SK-N-SH (cell line): ENCODE data around the gene KCNA1. TPM values are rescaled to one million over a fixed set of nuclear protein-coding genes. Genes with fewer than 3 reads are reported as not detected.
A peak's percentile ranks its signal among the peaks of the same experiment; 100 is the strongest.

Experiments used
- CTCF ChIA-PET: fragments of 300-600, 350-600 bp; formaldehyde crosslinking; extraction: SDS; loops from one replicate; lab custom pipeline; 2021; lab: Yijun Ruan, JAX
- POLR2A ChIA-PET: fragments of 350-600 bp; sonication (Branson Sonifier 250); formaldehyde crosslinking; extraction: SDS; loops from one replicate; lab custom pipeline; 2020; ENCODE audit warnings: antibody characterized with exemption, inconsistent platforms; lab: Yijun Ruan, JAX
- DNase-seq: peaks from one replicate; pipeline ENCODE4 v3.0.0; 2012
- H2AFZ ChIP-seq: fragments of 200-600 bp; sonication (generic); 2 replicates; pipeline ENCODE4 v1.8.1; 2016; ENCODE audit warnings: antibody characterized with exemption, mild to moderate bottlenecking, low read depth
- H3F3A ChIP-seq: fragments of 200-600 bp; sonication (generic); replicated peaks from 2 replicates; pipeline ENCODE3; 2016; ENCODE audit warnings: antibody characterized with exemption, mild to moderate bottlenecking; ENCODE audit not compliant: insufficient read depth
- H3K27ac ChIP-seq, 2 experiments: fragments of 200-500 bp in 1 of 2; fragments of 200-600 bp in 1 of 2; sonication (Bioruptor generic) in 1 of 2; sonication (generic), shearing (Covaris generic) in 1 of 2; 2 replicates each; pipeline versions ENCODE4 v1.5.1 to v1.6.1; 2014 to 2016; ENCODE audit warnings: low read depth in 2 of 2, inconsistent platforms in 1 of 2, low read length in 1 of 2, mild to moderate bottlenecking in 1 of 2, mixed read lengths in 1 of 2
- H3K27me3 ChIP-seq: fragments of 200-600 bp; sonication (generic), shearing (Covaris generic); 2 replicates; pipeline ENCODE4 v1.6.1; 2016; ENCODE audit warnings: mixed run types; ENCODE audit not compliant: insufficient read depth
- H3K36me3 ChIP-seq, 2 experiments: fragments of 200-500 bp in 1 of 2; fragments of 200-600 bp in 1 of 2; sonication (Bioruptor generic) in 1 of 2; sonication (generic) in 1 of 2; replicated peaks in 1 of 2; 2 replicates each; pipeline versions ENCODE3 to v1.5.1; 2014 to 2016; ENCODE audit warnings: low read length in 1 of 2, mild to moderate bottlenecking in 1 of 2; ENCODE audit not compliant: insufficient read depth in 2 of 2, control insufficient read depth in 1 of 2
- H3K4me1 ChIP-seq, 2 experiments: fragments of 200-500 bp in 1 of 2; fragments of 200-600 bp in 1 of 2; sonication (Bioruptor generic) in 1 of 2; sonication (generic), shearing (Covaris generic) in 1 of 2; 2 replicates each; pipeline versions ENCODE4 v1.5.1 to v1.6.1; 2014 to 2016; ENCODE audit warnings: low read depth in 1 of 2, low read length in 1 of 2, mixed run types in 1 of 2; ENCODE audit not compliant: insufficient read depth in 2 of 2, control insufficient read depth in 1 of 2
- H3K4me2 ChIP-seq: fragments of 200-600 bp; sonication (generic), shearing (Covaris generic); 2 replicates; pipeline ENCODE4 v1.6.1; 2017; ENCODE audit warnings: mixed run types
- H3K4me3 ChIP-seq, 2 experiments: fragments of 200-500 bp in 1 of 2; fragments of 200-600 bp in 1 of 2; sonication (Bioruptor generic) in 1 of 2; sonication (generic), shearing (Covaris generic) in 1 of 2; 2 replicates each; pipeline versions ENCODE4 v1.5.1 to v1.8.1; 2014 to 2016; ENCODE audit warnings: low read depth in 2 of 2, inconsistent platforms in 1 of 2, low read length in 1 of 2, mild to moderate bottlenecking in 1 of 2, mixed read lengths in 1 of 2, moderate library complexity in 1 of 2
- H3K79me2 ChIP-seq: fragments of 200-600 bp; sonication (generic); 2 replicates; pipeline ENCODE4 v1.8.1; 2017; ENCODE audit warnings: mild to moderate bottlenecking; ENCODE audit not compliant: insufficient read depth
- H3K9ac ChIP-seq: fragments of 200-600 bp; sonication (generic); 2 replicates; pipeline ENCODE4 v1.6.1; 2017; ENCODE audit warnings: mixed run types
- H3K9me2 ChIP-seq: fragments of 200-600 bp; sonication (generic); 2 replicates; pipeline ENCODE4 v1.6.1; 2017; ENCODE audit warnings: mixed run types
- H3K9me3 ChIP-seq: fragments of 200-600 bp; sonication (generic); 2 replicates; pipeline ENCODE4 v1.6.1; 2017; ENCODE audit warnings: mixed run types, mild to moderate bottlenecking, moderate library complexity
- H4K20me1 ChIP-seq: fragments of 200-600 bp; sonication (generic); 2 replicates; pipeline ENCODE4 v1.6.1; 2017; ENCODE audit warnings: mild to moderate bottlenecking, mixed run types; ENCODE audit not compliant: insufficient read depth
- ELF1 ChIP-seq: IDR thresholded peaks from 2 replicates; pipeline ENCODE4 v1.4.0; 2012
- EP300 ChIP-seq, 2 experiments: IDR thresholded peaks; 2 replicates each; pipeline versions ENCODE4 v1.4.0 to v1.6.1; 2012; ENCODE audit warnings: borderline replicate concordance in 1 of 2, low read depth in 1 of 2, low read length in 1 of 2
- FOSL2 ChIP-seq: IDR thresholded peaks from 2 replicates; pipeline ENCODE4 v1.4.0; 2012; ENCODE audit warnings: low read depth, mild to moderate bottlenecking, moderate library complexity, borderline replicate concordance
- FOXJ3 ChIP-seq: sonication (generic); formaldehyde crosslinking; IDR thresholded peaks from 2 replicates; pipeline ENCODE4 v1.5.1; 2020; ENCODE audit warnings: mild to moderate bottlenecking, missing genetic modification reagents
- GABPA ChIP-seq: IDR thresholded peaks from 2 replicates; pipeline ENCODE4 v1.4.0; 2012; ENCODE audit warnings: low read depth, mild to moderate bottlenecking
- JUND ChIP-seq: IDR thresholded peaks from 2 replicates; pipeline ENCODE4 v1.4.0; 2012
- MEF2A ChIP-seq: IDR thresholded peaks from 2 replicates; pipeline ENCODE4 v1.4.0; 2012; ENCODE audit warnings: low read depth, borderline replicate concordance
- NFIC ChIP-seq: IDR thresholded peaks from 2 replicates; pipeline ENCODE4 v1.4.0; 2012; ENCODE audit warnings: borderline replicate concordance
- NRF1 ChIP-seq: IDR thresholded peaks from 2 replicates; pipeline ENCODE4 v1.6.1; 2012; ENCODE audit warnings: low read depth, mild to moderate bottlenecking, low read length
- POLR2AphosphoS5 ChIP-seq: IDR thresholded peaks from 2 replicates; pipeline ENCODE4 v1.6.1; 2012; ENCODE audit warnings: low read depth, low read length
- RCOR1 ChIP-seq: fragments of 150-350 bp; IDR thresholded peaks from 2 replicates; pipeline ENCODE4 v1.6.1; 2017; ENCODE audit warnings: antibody characterized with exemption, low read length
- SMC3 ChIP-seq: IDR thresholded peaks from 2 replicates; pipeline ENCODE4 v1.6.1; 2012; ENCODE audit warnings: low read depth, low read length, improper control_type of control experiment
- TAF1 ChIP-seq: IDR thresholded peaks from 2 replicates; pipeline ENCODE4 v1.6.1; 2012; ENCODE audit warnings: low read depth, mild to moderate bottlenecking, low read length, moderate library complexity, borderline replicate concordance
- TCF12 ChIP-seq: IDR thresholded peaks from 2 replicates; pipeline ENCODE4 v1.4.0; 2012
- TEAD4 ChIP-seq: IDR thresholded peaks from 2 replicates; pipeline ENCODE4 v1.4.0; 2012; ENCODE audit warnings: mild to moderate bottlenecking, borderline replicate concordance; ENCODE audit not compliant: insufficient read depth
- YY1 ChIP-seq: IDR thresholded peaks from 2 replicates; pipeline ENCODE4 v1.4.0; 2012; ENCODE audit warnings: low read depth, mild to moderate bottlenecking
- WGBS: methylation state at CpG from one replicate; pipeline ENCODE4 v1.1.6; 2017; ENCODE audit warnings: low lambda C conversion rate; 5-methylcytosine and 5-hydroxymethylcytosine counted together
- polyA plus RNA-seq, 3 experiments: library from polyadenylated mRNA; depleted of rRNA; stranded (reverse); fragments of >200 nt; gene quantifications; 2 replicates each; pipeline ENCODE4 v1.2.3, GENCODE V29; 2012
- TF ChIP-seq, protein P1 (sequence below): fragments of 150-350 bp; IDR thresholded peaks from 2 replicates; pipeline ENCODE4 v1.6.1; 2017; ENCODE audit warnings: antibody characterized with exemption, low read length, low read depth, borderline replicate concordance
- TF ChIP-seq, protein P2 (sequence below): IDR thresholded peaks from 2 replicates; pipeline ENCODE4 v1.4.0; 2012; ENCODE audit warnings: low read depth
- TF ChIP-seq, protein P3 (sequence below): fragments of 150-350 bp; IDR thresholded peaks from 2 replicates; pipeline ENCODE4 v1.6.1; 2016; ENCODE audit warnings: mild to moderate bottlenecking, low read depth, low read length
- TF ChIP-seq, protein P4 (sequence below): IDR thresholded peaks from 2 replicates; pipeline ENCODE4; 2012

KCNA1 gene
- polyA plus RNA-seq, 1 of the 3 experiments (the other 2 are of a cell fraction), result not detected

GRCh38 chr12:4954621-4955354 lies 45.1 kb downstream of the KCNA1 start:
- no peaks in the 10 kb centered on the region for H3K9me3 ChIP-seq
- DNase-seq, result no peak
- H3K4me3 ChIP-seq, result no peak overlapping the region
- no peak overlapping the region for H3K4me2 ChIP-seq
- peaks cover 26% of the 10 kb centered on the region for H3F3A ChIP-seq
- H4K20me1 ChIP-seq, result no peaks in the 10 kb centered on the region
- CTCF ChIA-PET, result no interaction called here
- H3K27me3 ChIP-seq, result peaks cover 21% of the 10 kb centered on the region; the same call in 1 of the 2 replicates
- POLR2A ChIA-PET, result no interaction called here
- no peaks in the 10 kb centered on the region for H3K9me2 ChIP-seq
- no peaks in the 10 kb centered on the region for H3K36me3 ChIP-seq
- no peaks in the 10 kb centered on the region for H3K79me2 ChIP-seq
- H2AFZ ChIP-seq, result no peak overlapping the region
- no peak overlapping the region for H3K9ac ChIP-seq
- H3K27ac ChIP-seq, result peak overlapping the region in 1 of 2 experiments; percentile 86; a peak in 1 of 4 replicates
- no peak for TF ChIP-seq EP300 (IDR thresholded peaks at IDR 0.05; ENCODE audit: borderline replicate concordance in 1 of 2, low read depth in 1 of 2, low read length in 1 of 2)
- no peak for TF ChIP-seq NRF1
- no peak for TF ChIP-seq YY1
- no peak for TF ChIP-seq MEF2A
- no peak for TF ChIP-seq POLR2AphosphoS5
- no peak for TF ChIP-seq GABPA
- TF ChIP-seq, protein P1, sequence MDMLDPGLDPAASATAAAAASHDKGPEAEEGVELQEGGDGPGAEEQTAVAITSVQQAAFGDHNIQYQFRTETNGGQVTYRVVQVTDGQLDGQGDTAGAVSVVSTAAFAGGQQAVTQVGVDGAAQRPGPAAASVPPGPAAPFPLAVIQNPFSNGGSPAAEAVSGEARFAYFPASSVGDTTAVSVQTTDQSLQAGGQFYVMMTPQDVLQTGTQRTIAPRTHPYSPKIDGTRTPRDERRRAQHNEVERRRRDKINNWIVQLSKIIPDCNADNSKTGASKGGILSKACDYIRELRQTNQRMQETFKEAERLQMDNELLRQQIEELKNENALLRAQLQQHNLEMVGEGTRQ, result no peak
- TF ChIP-seq NFIC, result no peak
- TF ChIP-seq, protein P2, sequence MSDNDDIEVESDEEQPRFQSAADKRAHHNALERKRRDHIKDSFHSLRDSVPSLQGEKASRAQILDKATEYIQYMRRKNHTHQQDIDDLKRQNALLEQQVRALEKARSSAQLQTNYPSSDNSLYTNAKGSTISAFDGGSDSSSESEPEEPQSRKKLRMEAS, result no peak
- TF ChIP-seq, protein P3, sequence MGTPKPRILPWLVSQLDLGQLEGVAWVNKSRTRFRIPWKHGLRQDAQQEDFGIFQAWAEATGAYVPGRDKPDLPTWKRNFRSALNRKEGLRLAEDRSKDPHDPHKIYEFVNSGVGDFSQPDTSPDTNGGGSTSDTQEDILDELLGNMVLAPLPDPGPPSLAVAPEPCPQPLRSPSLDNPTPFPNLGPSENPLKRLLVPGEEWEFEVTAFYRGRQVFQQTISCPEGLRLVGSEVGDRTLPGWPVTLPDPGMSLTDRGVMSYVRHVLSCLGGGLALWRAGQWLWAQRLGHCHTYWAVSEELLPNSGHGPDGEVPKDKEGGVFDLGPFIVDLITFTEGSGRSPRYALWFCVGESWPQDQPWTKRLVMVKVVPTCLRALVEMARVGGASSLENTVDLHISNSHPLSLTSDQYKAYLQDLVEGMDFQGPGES, result no peak
- TF ChIP-seq TAF1, result no peak
- TF ChIP-seq, protein P4, sequence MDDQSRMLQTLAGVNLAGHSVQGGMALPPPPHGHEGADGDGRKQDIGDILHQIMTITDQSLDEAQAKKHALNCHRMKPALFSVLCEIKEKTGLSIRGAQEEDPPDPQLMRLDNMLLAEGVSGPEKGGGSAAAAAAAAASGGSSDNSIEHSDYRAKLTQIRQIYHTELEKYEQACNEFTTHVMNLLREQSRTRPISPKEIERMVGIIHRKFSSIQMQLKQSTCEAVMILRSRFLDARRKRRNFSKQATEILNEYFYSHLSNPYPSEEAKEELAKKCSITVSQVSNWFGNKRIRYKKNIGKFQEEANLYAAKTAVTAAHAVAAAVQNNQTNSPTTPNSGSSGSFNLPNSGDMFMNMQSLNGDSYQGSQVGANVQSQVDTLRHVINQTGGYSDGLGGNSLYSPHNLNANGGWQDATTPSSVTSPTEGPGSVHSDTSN, result no peak
- peaks cover 2 to 18% of the 10 kb centered on the region in 2 experiments; a peak in 3 of 4 replicates for H3K4me1 ChIP-seq
- WGBS, result 28% methylated on average over 10 of the region's 10 CpGs

- H3K9ac ChIP-seq, result no peak overlapping the region
- no peaks in the 10 kb centered on the region for H3K36me3 ChIP-seq
- peak overlapping the region; percentile 32; the same call in 1 of the 2 replicates for H3K4me2 ChIP-seq
- no peak overlapping the region for H2AFZ ChIP-seq
- H4K20me1 ChIP-seq, result no peaks in the 10 kb centered on the region
- peaks cover 2 to 18% of the 10 kb centered on the region in 2 experiments; a peak in 3 of 4 replicates for H3K4me1 ChIP-seq
- no peaks in the 10 kb centered on the region for H3K9me3 ChIP-seq
- no peak for DNase-seq
- H3K4me3 ChIP-seq, result no peak overlapping the region
- H3F3A ChIP-seq, result peaks cover 30% of the 10 kb centered on the region
- H3K27me3 ChIP-seq, result peaks cover 11% of the 10 kb centered on the region; the same call in 1 of the 2 replicates
- no peaks in the 10 kb centered on the region for H3K79me2 ChIP-seq
- POLR2A ChIA-PET, result no interaction called here
- CTCF ChIA-PET, result interaction anchor here (1.9 kb wide), 1 partner anchor 46 kb away, joined by 3 read pairs; no protein-coding TSS in a partner anchor
- peak; percentile 26 to 73; a peak in 2 of 4 replicates for TF ChIP-seq EP300 (IDR thresholded peaks at IDR 0.05; ENCODE audit: borderline replicate concordance in 1 of 2, low read depth in 1 of 2, low read length in 1 of 2)
- no peak for TF ChIP-seq SMC3
- TF ChIP-seq, protein P4, result peak; percentile 76
- no peak for TF ChIP-seq RCOR1
- TF ChIP-seq TEAD4, result peak; percentile 50; the same call in 1 of the 2 replicates
- TF ChIP-seq FOSL2, result peak; percentile 86
- no peak for TF ChIP-seq ELF1
- TF ChIP-seq JUND, result peak; percentile 89
- TF ChIP-seq POLR2AphosphoS5, result peak; percentile 70; the same call in 1 of the 2 replicates
- TF ChIP-seq TCF12, result peak; percentile 96
- TF ChIP-seq, protein P2, result peak; percentile 62
- TF ChIP-seq YY1, result peak; percentile 45; the same call in 1 of the 2 replicates
- TF ChIP-seq FOXJ3, result no peak
- TF ChIP-seq NFIC, result peak; percentile 48; the same call in 1 of the 2 replicates
- 0% methylated on average over 2 of the region's 2 CpGs for WGBS
- H3K9me2 ChIP-seq, result no peaks in the 10 kb centered on the region
- peak overlapping the region; percentile 83 to 86; a peak in 3 of 4 replicates for H3K27ac ChIP-seq
These were observed 46.3 kb downstream of the KCNA1 start for GRCh38 chr12:4956054-4956453.
